ENCODE results near the gene KLF18. TPM values are rescaled to one million over a fixed set of nuclear protein-coding genes. Genes with fewer than 3 reads are reported as not detected.

Gene KLF18
- total RNA-seq (2014; rRNA removed) (not detected in 2 replicates), Bru-seq, nascent RNA (not detected), BruChase-seq, experiment 1, labeled RNA remaining after a 6-hour chase (not detected), BruChase-seq, experiment 2, labeled RNA remaining after a 2-hour chase (percentile 11 among the genes with signal in this experiment)
- long read RNA-seq = 0 reads

GRCh38 chr1:44141531-44141930, at the start of gene KLF18:
KLF18 (minus strand) TSS chr1:44141631; CDS start chr1:44141631, 0 bp downstream.
- intact Hi-C loops (cut with micrococcal nuclease) = no loop called here
- no peaks in the 10 kb centered on the region for H4K20me1 ChIP-seq (ENCODE audit: low read length)
- no peak within 1 kb of the TSS for H3K4me3 ChIP-seq (ENCODE audit: low read length)
- no peaks in the 10 kb centered on the region for H3K27me3 ChIP-seq (ENCODE audit: low read length)
- DNase-seq = no peak
- H3K9ac ChIP-seq (ENCODE audit: low read length) = no peak within 1 kb of the TSS
- no peaks in the 10 kb centered on the region for H3K79me2 ChIP-seq (ENCODE audit: low read length)
- H3K9me3 ChIP-seq (ENCODE audit: low read length) = peaks cover 16% of the 10 kb centered on the region
- no peak within 1 kb of the TSS for H3K27ac ChIP-seq (ENCODE audit: low read length)
- ChIA-PET CTCF (no interaction called here), POLR2A (ENCODE audit: unreplicated experiment) (no interaction called here)
- no peaks in the 10 kb centered on the region for H3K36me3 ChIP-seq (ENCODE audit: low read depth, low read length)
- no peaks in the 10 kb centered on the region for H3F3A ChIP-seq (ENCODE audit: low read length, unreplicated experiment)
- H3K9me2 ChIP-seq (replicated peaks; ENCODE audit: low read length) = no peaks in the 10 kb centered on the region
- no peaks in the 10 kb centered on the region for H3K4me1 ChIP-seq (ENCODE audit: insufficient read depth, low read length)
- ATAC-seq = no peak
- H3K4me2 ChIP-seq (ENCODE audit: low read length) = no peak within 1 kb of the TSS
- TF ChIP-seq, protein P1, sequence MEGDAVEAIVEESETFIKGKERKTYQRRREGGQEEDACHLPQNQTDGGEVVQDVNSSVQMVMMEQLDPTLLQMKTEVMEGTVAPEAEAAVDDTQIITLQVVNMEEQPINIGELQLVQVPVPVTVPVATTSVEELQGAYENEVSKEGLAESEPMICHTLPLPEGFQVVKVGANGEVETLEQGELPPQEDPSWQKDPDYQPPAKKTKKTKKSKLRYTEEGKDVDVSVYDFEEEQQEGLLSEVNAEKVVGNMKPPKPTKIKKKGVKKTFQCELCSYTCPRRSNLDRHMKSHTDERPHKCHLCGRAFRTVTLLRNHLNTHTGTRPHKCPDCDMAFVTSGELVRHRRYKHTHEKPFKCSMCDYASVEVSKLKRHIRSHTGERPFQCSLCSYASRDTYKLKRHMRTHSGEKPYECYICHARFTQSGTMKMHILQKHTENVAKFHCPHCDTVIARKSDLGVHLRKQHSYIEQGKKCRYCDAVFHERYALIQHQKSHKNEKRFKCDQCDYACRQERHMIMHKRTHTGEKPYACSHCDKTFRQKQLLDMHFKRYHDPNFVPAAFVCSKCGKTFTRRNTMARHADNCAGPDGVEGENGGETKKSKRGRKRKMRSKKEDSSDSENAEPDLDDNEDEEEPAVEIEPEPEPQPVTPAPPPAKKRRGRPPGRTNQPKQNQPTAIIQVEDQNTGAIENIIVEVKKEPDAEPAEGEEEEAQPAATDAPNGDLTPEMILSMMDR (conservative IDR thresholded peaks at IDR 0.05; ENCODE audit: low read depth, low read length) = no peak
- TF ChIP-seq EZH2phosphoT487 (IDR thresholded peaks at IDR 0.05; ENCODE audit: borderline replicate concordance, low read length) (no peak), EZH2 (IDR thresholded peaks at IDR 0.05; ENCODE audit: low read length, unreplicated experiment) (no peak)
- H2AFZ ChIP-seq (ENCODE audit: low read length) = no peak within 1 kb of the TSS
- BruUV-seq (replicated peaks) = no TSS peak

GRCh38 chr1:44174630-44175029, 33.2 kb upstream of the KLF18 start:
- intact Hi-C loops (cut with micrococcal nuclease) = no loop called here
- no TSS peak for BruUV-seq (replicated peaks)
- TF ChIP-seq, protein P1 (conservative IDR thresholded peaks at IDR 0.05; ENCODE audit: low read depth, low read length) = no peak
- no peak for TF ChIP-seq EZH2 (IDR thresholded peaks at IDR 0.05; ENCODE audit: low read length, unreplicated experiment)
- TF ChIP-seq EZH2phosphoT487 (IDR thresholded peaks at IDR 0.05; ENCODE audit: borderline replicate concordance, low read length) = no peak
- H2AFZ ChIP-seq (ENCODE audit: low read length) = no peak overlapping the region
- ATAC-seq (no peak), DNase-seq (peak; percentile 5)
- no peaks in the 10 kb centered on the region for H3K4me1 ChIP-seq (ENCODE audit: insufficient read depth, low read length)
- ChIA-PET CTCF (interaction anchor here (0.6 kb wide), 1 partner anchor 126 kb away, joined by 8 read pairs; no protein-coding TSS in a partner anchor), POLR2A (ENCODE audit: unreplicated experiment) (no interaction called here)
- H3K9me3 ChIP-seq (ENCODE audit: low read length) = 0 out of 2 replicates have a peak, but pooled peaks cover 26% of the 10 kb centered on the region
- H4K20me1 ChIP-seq (ENCODE audit: low read length) = no peaks in the 10 kb centered on the region
- H3K9ac ChIP-seq (ENCODE audit: low read length) = no peak overlapping the region
- no peaks in the 10 kb centered on the region for H3K9me2 ChIP-seq (replicated peaks; ENCODE audit: low read length)
- no peak overlapping the region for H3K4me3 ChIP-seq (ENCODE audit: low read length)
- H3K4me2 ChIP-seq (ENCODE audit: low read length) = no peak overlapping the region
- H3K36me3 ChIP-seq (ENCODE audit: low read depth, low read length) = no peaks in the 10 kb centered on the region
- H3K79me2 ChIP-seq (ENCODE audit: low read length) = no peaks in the 10 kb centered on the region
- no peak overlapping the region for H3K27ac ChIP-seq (ENCODE audit: low read length)
- H3K27me3 ChIP-seq (ENCODE audit: low read length) = no peaks in the 10 kb centered on the region
- no peaks in the 10 kb centered on the region for H3F3A ChIP-seq (ENCODE audit: low read length, unreplicated experiment)

GRCh38 chr1:44170281-44170823, 28.9 kb upstream of the KLF18 start:
- Histone ChIP-seq H3K4me1 (ENCODE audit: insufficient read depth, low read length) (no peaks in the 10 kb centered on the region), H4K20me1 (ENCODE audit: low read length) (no peaks in the 10 kb centered on the region), H3K9ac (ENCODE audit: low read length) (no peak overlapping the region), H3K79me2 (ENCODE audit: low read length) (no peaks in the 10 kb centered on the region), H3K4me3 (ENCODE audit: low read length) (no peak overlapping the region), H3K27me3 (ENCODE audit: low read length) (no peaks in the 10 kb centered on the region), H2AFZ (ENCODE audit: low read length) (no peak overlapping the region), H3K36me3 (ENCODE audit: low read depth, low read length) (no peaks in the 10 kb centered on the region), H3K9me2 (replicated peaks; ENCODE audit: low read length) (no peaks in the 10 kb centered on the region), H3K9me3 (ENCODE audit: low read length) (0 out of 2 replicates have a peak, but pooled peaks cover 13% of the 10 kb centered on the region), H3K4me2 (ENCODE audit: low read length) (no peak overlapping the region), H3F3A (ENCODE audit: low read length, unreplicated experiment) (no peaks in the 10 kb centered on the region), H3K27ac (ENCODE audit: low read length) (no peak overlapping the region)
- peak; percentile 14 for DNase-seq
- TF ChIP-seq EZH2 (IDR thresholded peaks at IDR 0.05; ENCODE audit: low read length, unreplicated experiment) (no peak), EZH2phosphoT487 (IDR thresholded peaks at IDR 0.05; ENCODE audit: borderline replicate concordance, low read length) (no peak)
- TF ChIP-seq, protein P1 (conservative IDR thresholded peaks at IDR 0.05; ENCODE audit: low read depth, low read length) = no peak
- ChIA-PET CTCF (no interaction called here), POLR2A (ENCODE audit: unreplicated experiment) (no interaction called here)
- BruUV-seq (replicated peaks) = no TSS peak
- intact Hi-C loops (cut with micrococcal nuclease) = no loop called here
- ATAC-seq = no peak
